HCEC 1CT (cell line): ENCODE measurements around the gene TSEN54.

Source experiments
- DNase-seq: peaks from one replicate; pipeline ENCODE4 v3.0.0-alpha.2; 2017

TSEN54 gene

GRCh38 chr17:75570034-75570676, 53.8 kb downstream of the TSEN54 start:
- DNase-seq, result no peak

- DNase-seq, result no peak
These were observed 54.4 kb downstream of the TSEN54 start for GRCh38 chr17:75570772-75571171.

DNA sequence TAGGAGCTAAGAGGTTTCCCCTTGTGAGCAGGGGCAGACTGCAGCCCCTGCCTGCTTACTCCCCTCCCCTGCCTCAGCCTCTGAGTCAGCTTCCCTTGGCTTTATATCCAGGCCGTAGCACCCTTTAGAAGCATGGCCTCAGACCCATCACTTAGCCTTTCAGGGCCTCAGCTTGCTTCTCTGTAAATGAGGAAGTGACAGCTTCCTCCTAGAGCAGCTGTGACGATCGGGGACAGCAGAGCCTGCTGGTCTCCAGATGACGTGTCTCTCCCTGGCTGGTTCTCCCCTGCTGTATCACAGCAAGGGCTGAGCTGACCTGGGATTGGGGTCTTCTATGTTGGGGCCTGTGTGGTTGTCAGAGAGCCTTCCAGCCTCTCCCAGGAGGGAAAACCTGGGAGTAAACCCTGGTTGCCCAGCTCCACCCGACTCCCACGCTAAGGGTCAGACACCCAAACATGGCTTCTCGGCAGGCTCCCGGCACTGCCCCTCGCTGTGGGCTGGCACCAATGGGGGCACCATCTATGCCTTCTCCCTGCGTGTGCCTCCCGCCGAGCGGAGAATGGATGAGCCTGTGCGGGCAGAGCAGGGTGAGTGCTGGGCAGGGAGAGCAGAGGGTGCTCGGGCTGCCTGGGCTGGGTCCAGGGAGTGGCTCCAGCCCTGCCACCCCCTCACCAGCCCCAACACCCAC, 55.0 kb downstream of the TSEN54 start:
- DNase-seq, result no peak

DNA sequence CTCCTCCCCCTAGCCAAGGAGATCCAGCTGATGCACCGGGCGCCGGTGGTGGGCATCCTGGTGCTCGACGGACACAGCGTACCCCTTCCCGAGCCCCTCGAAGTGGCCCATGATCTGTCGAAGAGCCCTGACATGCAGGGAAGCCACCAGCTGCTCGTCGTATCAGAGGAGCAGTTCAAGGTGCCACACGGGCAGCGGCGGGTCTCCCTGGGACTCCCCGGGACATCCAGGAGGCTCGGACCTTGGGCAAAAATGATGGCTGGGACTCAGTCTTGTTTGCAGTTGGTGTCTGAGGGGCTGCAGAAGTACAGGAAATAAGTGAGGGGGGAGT, 55.5 kb downstream of the TSEN54 start:
- no peak for DNase-seq

DNA sequence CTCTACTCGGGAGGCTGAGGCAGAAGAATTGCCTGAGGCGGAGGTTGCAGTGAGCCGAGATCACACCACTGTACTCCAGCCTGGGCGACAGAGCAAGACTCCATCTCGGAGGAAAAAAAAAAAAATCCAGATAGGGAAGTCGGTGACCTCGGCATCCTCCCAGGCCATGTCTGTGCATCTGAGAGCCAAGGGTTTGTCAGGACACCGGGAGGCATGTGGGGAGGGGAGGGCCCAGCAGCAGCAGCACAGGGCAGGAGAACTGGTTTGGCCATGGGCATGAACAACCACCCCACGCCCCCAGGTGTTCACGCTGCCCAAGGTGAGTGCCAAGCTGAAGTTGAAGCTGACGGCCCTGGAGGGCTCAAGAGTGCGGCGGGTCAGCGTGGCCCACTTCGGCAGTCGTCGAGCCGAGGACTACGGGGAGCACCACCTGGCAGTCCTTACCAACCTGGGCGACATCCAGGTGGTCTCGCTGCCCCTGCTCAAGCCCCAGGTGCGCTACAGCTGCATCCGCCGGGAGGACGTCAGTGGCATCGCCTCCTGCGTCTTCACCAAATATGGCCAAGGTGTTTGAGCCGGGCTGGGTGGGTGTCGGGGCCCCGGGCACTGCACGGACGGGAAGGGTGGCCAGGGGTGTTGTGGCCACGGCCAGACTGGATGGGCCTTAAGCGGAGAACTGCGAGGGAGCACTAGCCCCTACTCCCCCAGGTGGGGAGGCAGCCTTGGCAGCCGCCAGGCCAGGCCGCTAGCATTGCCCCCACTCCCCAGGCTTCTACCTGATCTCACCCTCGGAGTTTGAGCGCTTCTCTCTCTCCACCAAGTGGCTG, 56.6 kb downstream of the TSEN54 start:
- no peak for DNase-seq

GRCh38 chr17:75573540-75573957, 57.2 kb downstream of the TSEN54 start:
- no peak for DNase-seq

- DNase-seq, result no peak
These were observed 57.7 kb downstream of the TSEN54 start for GRCh38 chr17:75573994-75574393.
